GM20000 (cell line): ENCODE results near the gene SBF2.
A peak's percentile ranks its signal among the peaks of the same experiment; 100 is the strongest.

Source experiments
- DNase-seq: peaks from one replicate; pipeline ENCODE4 v3.0.0; 2012; ENCODE audit warnings: low spot score
- TF ChIP-seq, protein P1 (sequence below): IDR thresholded peaks from 2 replicates; pipeline ENCODE4 v1.5.1; 2012; ENCODE audit warnings: mild to moderate bottlenecking, control low read depth; ENCODE audit errors: extremely low read depth, missing control alignments

Gene SBF2

DNA sequence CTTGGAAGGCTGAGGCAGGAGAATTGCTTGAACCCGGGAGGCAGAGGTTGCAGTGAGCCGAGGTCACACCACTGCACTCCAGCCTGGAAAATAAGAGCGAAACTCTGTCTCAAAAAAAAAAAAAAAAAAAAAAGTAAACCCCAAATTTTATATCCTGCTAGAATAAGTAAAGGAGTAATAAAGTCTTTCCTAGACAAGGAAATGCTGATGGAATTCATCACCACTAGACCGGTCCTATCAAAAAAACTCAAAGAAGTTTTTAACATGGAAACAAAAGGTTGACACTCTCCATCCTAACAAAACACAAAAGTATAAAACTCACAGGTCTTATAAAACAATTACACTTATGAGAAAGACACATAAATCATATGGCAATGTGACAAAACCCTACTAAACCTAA is 213.9 kb downstream of the SBF2 start:
- TF ChIP-seq, protein P1, sequence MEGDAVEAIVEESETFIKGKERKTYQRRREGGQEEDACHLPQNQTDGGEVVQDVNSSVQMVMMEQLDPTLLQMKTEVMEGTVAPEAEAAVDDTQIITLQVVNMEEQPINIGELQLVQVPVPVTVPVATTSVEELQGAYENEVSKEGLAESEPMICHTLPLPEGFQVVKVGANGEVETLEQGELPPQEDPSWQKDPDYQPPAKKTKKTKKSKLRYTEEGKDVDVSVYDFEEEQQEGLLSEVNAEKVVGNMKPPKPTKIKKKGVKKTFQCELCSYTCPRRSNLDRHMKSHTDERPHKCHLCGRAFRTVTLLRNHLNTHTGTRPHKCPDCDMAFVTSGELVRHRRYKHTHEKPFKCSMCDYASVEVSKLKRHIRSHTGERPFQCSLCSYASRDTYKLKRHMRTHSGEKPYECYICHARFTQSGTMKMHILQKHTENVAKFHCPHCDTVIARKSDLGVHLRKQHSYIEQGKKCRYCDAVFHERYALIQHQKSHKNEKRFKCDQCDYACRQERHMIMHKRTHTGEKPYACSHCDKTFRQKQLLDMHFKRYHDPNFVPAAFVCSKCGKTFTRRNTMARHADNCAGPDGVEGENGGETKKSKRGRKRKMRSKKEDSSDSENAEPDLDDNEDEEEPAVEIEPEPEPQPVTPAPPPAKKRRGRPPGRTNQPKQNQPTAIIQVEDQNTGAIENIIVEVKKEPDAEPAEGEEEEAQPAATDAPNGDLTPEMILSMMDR = no peak
- no peak for DNase-seq

DNA sequence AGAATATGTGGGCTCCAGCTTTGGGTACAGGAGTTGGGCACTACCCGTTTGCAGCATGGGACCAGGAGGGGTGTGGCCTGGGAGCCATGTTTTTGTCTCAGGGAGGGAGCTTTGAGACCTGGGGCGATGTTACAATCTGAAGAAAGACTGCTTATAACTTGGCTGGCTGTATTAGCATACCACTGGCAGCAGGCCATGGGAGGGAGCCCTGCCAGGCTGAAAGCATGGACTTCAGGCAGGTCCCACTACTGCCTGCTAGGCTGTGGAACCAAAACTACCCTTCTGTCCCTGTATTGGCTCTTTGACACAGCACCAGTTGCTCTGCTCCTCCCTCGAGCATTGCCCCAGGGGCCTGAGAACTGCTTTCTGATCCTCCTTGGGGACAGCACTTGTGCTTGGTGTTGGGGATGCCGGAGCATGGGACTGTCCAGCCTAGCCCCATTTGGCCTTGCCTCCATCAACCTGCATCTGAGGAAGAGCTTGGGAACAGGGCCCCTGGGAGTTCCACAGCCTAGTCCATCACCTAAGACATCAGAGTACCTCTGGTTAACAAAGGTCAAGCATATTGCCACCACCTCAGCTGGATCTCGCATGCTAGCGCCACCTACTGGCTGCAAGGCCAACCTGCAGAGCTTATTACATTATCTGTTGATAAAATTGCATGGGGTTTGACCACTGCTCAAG is 217.4 kb downstream of the SBF2 start:
- TF ChIP-seq, protein P1 = peak; percentile 84
- DNase-seq = peak; percentile 55

DNA sequence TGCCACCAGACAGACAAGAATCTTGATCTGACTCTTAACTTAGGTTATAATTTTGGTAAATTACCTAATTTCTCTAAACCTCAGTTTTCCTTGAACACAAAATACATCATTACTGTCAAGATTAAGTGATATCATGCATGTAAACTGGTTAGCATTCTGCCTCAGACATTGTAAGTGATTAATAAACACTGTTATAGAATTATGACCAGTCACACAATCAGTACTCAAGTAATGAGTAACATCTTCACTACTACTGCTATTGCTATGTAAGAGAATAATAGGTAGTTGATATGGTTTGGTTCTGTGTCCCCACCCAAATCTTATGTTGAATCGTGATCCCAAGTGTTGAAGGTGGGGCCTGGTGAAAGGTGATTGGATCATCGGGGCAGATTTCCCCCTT is 218.9 kb downstream of the SBF2 start:
- no peak for DNase-seq
- TF ChIP-seq, protein P1 = no peak

DNA sequence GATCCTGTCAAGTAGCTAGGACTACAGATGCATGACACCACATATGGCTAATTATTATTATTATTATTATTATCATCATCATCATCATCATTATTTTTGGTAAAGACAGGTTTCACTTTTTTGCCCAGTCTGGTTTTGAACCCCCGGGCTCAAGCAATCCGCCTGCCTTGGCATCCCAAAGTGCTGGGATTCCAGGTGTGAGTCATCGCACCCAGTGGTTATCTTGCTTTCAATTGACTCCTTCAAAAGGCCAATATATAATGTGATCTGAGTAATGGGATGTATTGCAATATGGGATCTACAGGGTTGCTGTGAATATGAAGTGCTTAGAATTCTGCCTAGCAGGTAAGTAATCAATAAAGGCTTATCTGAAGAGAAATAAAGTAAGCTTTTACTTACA is 221.2 kb downstream of the SBF2 start:
- TF ChIP-seq, protein P1 = no peak

DNA sequence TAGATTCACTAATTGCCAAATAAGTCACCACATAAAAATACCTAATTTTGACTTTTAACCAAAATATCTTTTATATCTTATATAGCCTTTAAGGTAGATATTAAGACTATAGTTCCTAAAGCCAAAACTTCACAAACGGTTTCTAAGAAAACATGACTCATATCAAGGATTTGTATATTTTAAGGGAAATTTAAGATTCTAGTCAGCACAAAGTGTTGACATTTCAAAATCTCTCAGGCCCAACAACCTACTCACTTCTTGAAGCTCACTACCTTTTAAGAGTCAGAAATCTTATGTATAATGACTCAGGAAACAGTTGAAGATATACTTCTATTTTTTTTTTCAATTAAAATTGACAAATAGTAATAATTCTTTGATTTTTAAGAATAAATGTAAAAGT is 221.9 kb downstream of the SBF2 start:
- no peak for DNase-seq
- TF ChIP-seq, protein P1 = no peak

More for the DNA sequence above, 221.2 kb downstream of the SBF2 start:
- no peak for DNase-seq

DNA sequence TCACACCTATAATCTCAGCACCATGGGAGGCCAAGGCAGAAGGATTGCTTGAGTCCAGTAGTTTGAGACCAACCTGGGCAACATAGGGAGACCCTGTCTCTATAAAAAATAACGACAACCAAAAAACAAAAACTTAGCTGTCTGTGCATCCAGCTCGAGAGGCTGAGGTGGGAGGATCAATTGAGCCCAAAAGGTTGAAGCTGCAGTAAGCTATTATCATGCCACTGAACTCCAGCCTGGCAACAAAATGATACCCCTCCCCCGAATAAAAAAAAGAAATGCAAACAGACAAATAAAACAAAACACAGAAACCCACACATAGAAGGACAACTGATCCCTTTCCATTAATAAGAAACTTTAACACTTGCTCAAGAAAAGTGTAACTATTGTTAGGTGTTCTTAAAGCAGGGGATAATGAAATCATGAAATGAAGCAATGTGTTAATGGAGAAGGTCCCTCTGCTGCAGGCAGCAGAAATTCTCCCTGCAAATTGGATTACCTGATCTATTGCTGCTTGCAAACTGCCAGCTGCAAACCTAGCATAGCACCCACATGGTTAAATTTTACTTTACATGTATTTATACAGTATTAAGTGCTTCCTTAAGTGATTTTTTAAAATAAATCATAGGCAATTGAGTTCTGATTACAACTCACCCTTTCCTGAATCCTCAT is 226.3 kb downstream of the SBF2 start:
- no peak for DNase-seq
- TF ChIP-seq, protein P1 = no peak

DNA sequence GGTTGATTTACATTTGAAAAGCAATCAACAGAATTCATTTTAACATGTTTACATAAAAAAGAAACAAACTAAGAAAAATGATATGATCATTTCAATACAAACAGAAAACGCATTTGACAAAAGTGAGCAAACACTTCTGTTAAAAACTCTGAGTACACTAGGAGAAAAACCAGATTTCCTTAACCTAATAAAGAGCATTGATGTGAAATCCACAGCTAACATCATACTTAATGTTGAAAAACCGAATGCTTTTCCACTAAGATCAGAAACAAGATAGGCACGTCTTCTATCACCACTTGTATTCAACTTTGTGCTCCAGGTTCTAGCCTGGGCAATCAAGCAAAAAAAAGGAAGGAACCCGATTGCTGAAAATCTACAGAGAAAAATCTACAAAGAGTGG is 227.6 kb downstream of the SBF2 start:
- TF ChIP-seq, protein P1 = no peak
- no peak for DNase-seq
